ENCODE measurements around the gene TBC1D9B.

GRCh38 chr5:179827680-179828079 lies 80.0 kb downstream of the TBC1D9B start:
- TF ChIP-seq CTCF (IDR thresholded peaks at IDR 0.05) (no peak), POLR2A (IDR thresholded peaks at IDR 0.05) (no peak)

Measured in lower leg skin (tissue), 3 donors.